GM18873 (cell line): ENCODE measurements around the gene NCEH1.
"Not testable (repeated sequence)": the region's sequence is repeated elsewhere in the genome, so short reads cannot be mapped to it uniquely, and the experiment has no call there.

Experiments
- ATAC-seq: cut with Tn5 transposase; IDR thresholded peaks from one replicate; pipeline ENCODE4 v1.9.1; 2021; ENCODE audit warnings: mild to moderate bottlenecking, moderate library complexity, moderate number of reproducible peaks; ENCODE audit not compliant: unreplicated experiment, low FRiP score

Gene NCEH1, protein sequence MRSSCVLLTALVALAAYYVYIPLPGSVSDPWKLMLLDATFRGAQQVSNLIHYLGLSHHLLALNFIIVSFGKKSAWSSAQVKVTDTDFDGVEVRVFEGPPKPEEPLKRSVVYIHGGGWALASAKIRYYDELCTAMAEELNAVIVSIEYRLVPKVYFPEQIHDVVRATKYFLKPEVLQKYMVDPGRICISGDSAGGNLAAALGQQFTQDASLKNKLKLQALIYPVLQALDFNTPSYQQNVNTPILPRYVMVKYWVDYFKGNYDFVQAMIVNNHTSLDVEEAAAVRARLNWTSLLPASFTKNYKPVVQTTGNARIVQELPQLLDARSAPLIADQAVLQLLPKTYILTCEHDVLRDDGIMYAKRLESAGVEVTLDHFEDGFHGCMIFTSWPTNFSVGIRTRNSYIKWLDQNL

DNA sequence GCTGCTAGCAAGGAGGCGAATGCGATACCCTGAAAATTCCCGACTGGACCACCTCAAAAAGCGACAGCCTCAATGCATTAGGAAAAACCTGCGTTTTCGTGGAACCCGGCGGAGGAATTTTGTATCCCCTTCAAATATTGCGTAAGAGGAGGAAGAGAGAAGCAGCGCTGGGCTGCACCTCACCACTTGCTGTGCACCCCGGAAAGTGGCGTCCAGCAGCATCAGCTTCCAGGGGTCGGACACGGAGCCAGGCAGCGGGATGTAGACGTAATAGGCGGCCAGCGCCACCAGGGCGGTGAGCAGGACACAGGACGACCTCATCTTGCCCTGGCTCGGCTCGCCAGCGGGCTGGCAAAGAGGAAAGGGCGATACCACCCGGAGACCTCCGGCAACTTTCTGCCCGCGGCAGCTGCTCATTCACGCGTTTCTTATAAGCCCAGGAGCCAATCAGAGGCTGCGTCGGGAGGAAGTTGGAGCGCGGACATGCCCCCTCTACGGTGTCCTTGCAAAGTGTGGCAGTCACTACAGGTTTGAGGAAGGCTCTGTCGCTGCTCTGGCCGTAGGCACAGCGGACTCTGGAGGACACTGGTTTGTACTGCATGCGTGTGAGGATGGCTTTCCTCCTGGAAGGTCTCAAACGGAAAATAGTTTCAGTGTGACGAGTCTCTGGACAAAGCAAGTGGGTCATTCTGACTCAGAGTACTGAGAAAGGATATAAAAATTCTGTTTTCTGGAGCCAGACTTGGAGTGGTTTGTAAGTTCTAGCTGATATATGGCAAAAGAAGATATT, at the start of gene NCEH1:
NCEH1 (minus strand) TSS at position 404 of the 790 bp plus-strand sequence; CDS start at position 321, 83 bp downstream.
- ATAC-seq = peak; percentile 100

DNA sequence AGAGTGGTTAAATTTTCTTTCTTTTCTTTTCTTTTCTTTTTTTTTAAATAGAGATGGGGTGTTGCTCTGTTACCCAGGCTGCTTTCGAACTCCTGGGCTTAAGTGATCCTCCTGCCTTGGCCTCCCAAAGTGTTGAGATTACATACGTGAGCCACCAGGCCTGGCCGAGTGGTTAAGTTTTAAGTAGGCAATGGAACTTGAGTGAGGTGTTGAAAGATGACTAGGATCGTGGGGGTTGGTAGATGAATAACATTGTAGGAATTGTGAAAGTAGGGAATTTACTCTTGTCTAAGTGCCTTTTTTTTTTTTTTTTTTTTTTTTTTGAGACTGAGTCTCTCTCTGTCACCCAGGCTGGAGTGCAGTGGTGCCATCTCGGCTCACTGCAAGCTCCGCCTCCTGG, 49.5 kb upstream of the NCEH1 start:
- not testable (repeated sequence) for ATAC-seq

DNA sequence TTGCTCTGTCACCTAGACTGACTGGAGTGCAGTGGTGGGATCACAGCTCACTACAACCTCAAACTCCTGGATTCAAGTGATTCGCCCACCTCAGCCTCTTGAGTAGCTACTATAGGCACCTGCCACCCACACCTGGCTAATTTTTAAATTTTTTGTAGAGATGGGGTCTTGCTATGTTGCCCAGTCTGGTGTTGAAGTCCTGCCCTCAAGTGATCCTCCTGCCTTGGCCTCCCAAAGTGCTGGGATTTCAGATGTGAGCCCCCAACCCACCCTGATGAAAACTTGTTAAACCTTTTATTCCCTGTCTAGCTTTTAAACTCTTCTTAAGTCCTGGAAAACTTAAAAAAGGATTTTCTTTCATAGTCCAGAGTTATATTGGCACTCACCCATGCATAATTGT, 42.3 kb upstream of the NCEH1 start:
- ATAC-seq = no peak

DNA sequence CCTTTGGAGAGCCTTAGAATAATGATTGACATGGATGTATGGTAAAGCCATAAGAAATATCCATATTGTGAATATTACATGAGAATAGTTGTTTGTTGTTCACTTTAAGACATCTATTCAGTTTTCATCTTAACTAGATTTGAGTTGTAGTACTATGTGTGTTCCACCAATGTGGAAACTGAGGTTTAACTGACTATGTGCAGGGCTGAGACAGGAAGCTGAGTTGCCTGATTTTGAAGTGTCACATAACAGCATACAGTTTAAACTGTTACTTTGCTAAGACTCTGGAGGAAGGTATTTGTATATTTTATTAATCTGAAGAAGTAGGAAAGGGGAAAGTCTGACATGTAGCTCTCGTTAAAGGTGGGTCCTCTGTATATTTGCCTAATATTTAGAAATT, 41.8 kb upstream of the NCEH1 start:
- ATAC-seq = no peak

DNA sequence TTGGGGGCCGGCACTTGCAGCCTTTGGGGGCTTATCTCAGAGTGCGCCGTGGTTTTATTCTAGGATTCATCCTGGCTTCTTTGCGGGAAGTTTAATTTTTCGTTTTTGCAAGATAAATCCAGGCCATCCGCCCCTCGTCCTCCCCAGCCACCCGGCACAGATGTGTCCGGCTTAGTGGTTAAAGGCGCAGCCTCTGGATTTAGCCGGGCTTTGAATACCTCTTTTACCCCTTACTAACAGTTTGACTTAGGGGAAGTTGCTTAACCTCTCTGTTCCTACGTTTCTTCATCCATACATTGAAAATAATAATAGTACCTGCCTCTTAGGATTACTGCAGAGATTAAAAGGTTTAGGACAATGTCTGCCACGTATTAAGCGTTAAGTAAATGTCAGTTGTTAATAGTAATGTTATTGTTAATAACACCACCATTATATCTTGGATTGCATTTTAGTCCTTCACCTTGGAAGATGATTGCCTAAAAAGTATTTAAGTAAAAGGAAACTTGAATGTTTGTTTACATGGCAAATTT, 40.4 kb upstream of the NCEH1 start:
- no peak for ATAC-seq

DNA sequence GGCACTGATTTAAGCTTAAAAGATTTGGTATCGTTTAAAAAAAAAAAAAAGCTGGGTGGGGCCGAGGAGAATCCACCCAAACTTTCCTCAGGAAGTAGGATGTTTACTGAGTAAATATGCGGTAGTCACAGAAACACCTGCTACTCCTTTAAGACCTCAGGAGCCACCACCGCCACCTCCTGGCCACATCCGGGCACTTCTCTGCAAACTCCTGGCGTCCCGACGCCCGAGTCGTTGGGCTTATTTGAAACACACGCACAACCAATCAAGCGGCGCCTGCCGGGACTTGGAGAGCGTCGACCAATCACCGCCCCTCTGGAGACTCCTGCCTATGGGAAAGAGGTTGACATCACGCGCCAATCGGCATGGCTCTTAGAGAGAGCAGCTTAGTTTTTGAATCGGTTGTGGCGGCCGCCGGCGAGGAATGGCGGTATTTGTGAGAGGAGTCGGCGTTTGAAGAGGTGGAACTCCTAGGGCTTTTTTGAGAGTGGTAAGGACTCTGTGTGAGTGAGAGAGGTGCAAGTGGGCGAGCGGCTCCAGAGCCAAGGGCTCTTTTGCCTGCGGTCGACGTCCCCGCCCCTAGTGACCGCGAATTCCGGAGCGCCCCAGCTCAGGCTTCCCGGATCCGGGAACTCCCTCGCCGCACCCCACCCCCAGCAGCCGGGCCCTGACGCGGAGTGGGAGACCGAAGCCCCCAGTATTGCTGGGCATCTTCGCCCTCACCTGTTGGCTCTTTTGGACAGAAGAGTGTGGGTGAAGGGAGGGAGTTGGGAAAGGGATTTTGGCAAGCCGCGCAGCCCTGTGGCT, 39.7 kb upstream of the NCEH1 start, which contains the start of gene ECT2:
ECT2 (plus strand) TSS at position 359 of the 807 bp plus-strand sequence. CDS start 3,805 bp downstream, outside the sequence.
- ATAC-seq = peak; percentile 98

DNA sequence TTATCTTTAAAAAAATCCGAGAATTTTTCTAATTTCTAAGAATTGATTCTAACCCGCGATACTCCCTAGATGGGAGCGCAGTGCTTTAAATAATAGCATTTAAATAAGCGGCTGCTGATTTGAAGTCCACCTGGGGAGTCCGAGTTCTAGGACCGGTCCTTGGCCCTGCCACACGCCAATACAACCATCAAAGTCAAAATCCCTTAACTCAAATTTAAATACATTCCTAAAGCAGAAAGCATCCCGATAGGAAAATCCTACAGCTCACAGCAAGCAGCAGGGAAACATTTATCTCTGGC, 39.2 kb upstream of the NCEH1 start:
- no peak for ATAC-seq

DNA sequence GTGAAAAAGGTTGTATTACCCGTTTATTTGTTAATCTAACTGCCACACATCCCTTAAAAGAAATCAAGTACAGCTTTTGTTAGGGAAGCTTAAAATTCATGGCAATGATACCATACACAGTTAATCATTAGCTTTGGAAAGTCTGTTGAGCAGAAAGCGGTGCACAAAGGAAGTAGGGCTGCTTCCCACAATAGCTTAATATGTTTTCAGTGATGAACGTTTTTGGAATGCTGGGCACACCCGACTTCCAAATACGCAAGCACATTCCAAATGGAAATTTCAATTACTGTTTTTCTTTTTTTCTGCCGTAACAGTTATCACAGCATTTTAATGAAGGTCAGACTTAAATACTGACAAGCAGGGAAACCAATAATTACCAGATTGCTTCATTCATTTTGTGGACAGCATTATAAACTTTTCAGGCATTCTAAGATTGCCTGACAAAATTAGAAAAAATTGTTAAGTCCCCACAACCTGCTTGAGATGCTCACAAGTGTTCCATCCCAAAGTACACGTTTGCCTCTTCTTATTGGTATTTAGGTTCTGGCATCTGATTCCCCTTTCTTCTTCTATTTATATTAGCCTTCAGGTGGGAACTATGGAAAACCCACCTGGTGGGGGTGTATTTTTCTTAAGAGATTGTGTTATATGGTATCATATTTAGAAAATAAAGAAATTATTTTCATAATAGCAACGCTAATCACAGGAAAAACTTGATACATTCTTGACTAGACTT, 38.5 kb upstream of the NCEH1 start:
- ATAC-seq = no peak

DNA sequence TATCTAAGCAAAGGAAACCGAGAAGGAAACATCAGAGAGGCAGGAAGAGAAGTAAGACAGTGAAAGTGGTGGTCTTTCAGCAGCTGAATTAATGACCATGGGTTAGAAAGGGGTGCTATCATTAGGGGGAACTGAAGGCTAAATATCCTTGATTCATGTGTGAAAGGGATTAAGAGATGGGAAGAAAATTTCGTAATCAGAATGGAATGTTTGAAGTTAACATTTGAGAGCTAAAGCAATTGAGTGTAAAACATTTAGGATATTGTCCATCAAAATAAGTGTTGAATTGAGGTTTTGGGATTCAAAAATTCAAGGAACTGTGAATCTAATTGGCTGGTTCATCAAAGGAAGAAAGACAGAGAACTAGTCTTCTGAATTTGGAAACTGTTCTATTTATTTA, 35.6 kb upstream of the NCEH1 start:
- ATAC-seq = no peak

DNA sequence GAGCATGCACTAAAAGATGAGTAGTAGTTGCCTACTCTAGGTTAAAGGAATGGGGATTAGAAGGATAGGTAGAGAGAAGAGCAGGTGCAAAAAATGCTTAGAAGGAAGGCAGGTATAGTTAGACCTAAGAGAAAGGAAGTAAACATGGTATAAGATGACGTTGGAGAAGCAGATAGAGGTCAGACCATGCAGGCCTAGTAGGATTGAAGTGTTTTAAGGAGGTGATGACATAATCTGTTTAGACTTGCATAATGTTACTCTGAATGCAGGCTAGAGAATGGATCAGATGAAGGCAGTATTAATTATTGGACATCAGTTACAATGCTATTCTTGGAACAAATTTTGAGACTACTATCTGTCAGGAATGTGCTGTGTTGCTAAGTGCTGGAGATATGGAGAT, 28.6 kb upstream of the NCEH1 start:
- no peak for ATAC-seq

DNA sequence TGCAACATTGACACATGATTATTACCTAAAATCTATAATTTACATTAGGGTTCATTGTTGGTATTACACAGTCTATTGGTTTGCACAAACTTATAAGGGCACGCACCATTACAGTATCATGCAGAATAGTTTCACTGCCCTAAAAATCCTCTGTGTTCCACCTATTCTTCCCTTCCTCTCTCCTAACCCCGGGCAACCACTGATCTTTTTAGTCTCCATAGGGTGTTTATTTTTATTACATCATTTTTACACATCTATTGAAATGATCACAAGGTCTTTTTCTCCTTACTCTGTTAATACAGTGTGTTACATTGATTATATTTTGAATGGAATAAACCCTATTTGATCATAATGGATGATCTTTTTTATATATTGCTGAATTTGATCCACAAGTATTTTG, 24.1 kb upstream of the NCEH1 start:
- no peak for ATAC-seq

DNA sequence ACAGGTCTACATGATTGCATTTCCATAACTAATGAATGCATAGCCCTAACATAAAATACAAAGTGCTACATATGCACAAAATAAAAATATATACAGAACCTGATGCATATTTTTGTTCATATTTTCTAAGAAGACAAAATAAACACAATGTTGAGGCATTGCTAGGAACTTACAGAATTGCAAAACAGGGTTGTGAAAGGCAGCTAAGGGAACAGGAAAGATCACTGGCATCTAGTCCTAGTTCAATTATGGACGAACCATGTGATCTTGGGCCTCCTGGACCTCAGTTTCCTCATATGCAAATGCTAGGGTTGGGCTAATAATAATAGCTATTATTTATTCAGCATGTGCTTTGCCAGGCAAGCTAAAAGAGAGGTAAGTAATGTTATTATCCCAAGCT, 15.5 kb upstream of the NCEH1 start:
- no peak for ATAC-seq

DNA sequence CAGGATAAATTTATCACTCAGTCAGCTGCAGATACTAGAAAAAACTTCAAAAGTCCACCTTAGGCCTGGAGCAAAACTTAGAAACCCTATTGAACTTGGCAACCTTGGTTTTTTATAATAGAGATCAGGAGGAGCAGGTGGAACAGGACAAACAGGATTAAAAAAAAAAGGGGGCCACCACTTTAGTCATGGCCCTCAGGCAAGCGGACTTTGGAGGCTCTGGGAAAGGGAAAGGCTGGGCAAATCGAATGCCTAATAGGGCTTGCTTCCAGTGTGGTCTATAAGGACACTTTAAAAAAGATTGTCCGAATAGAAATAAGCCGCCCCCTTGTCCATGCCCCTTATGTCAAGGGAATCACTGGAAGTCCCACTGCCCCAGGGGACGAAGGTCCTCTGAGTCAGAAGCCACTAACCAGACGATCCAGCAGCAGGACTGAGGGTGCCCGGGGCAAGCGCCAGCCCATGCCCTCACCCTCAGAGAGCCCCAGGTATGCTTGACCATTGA, 11.7 kb upstream of the NCEH1 start:
- ATAC-seq = not testable (repeated sequence)

DNA sequence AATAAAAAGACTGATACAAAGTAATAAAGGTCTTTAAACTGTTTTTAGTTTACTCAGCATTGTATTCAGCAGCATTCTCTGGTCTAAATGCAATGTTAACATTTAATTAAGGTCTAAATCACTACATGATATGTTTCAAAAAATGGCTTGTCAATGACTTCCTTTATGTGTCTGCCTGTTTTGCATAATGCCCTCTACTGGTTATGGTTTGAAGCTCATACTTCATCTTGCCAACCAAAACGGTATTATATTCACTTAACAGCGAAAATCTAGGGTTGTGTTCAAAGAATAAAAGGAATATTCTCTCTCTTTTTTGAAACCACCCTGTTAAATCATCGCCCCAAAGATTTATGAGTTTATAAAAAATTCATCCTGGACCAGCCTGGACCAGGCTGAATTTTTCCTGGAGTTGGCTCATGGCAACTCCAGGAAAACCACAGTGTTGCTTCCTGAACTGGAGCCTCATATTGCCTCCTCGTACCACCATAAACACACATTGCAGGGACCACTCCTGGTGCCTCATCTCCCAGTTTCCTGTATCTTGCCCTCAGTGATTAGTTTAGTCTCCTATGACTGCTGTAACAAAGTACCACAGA, 6.7 kb upstream of the NCEH1 start:
- ATAC-seq = no peak

DNA sequence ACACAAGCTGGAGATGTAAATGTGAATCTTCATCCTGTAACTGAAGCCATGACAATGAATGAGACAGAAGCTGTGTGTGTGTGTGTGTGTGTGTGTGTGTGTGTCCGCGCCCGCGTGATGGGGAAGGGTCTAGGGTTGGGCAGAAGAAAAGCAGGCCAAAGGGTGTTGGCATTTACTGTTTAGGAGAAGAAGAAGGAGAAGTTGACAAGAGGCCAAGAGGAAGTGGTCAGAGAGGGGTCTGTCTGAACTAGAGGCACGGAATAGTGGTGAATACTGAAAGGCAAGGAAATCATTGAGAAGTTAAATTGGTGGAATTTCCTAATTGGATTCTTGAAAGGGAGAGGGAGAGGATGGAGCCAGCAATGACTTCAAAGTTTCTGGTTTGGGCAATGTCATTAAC, 5.6 kb upstream of the NCEH1 start:
- ATAC-seq = no peak

DNA sequence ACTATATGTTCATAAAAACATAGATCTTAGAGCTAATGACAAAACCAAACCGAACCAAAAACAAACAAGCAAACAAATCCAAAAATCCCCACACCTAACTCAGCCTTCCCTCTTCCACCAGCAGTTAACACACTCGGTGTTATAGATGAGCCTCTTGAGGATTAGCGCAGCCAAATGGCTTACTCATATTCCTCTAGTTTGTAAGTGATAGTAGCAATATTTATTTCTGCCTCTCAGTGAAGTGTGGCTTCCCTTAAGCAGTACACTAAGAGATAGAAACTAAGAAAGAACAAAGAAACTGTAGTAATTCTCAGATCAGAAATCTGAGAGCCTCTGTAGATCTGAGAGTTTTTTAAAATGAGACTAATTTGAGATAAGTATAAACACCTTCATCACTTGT, 2.4 kb upstream of the NCEH1 start:
- ATAC-seq = no peak

DNA sequence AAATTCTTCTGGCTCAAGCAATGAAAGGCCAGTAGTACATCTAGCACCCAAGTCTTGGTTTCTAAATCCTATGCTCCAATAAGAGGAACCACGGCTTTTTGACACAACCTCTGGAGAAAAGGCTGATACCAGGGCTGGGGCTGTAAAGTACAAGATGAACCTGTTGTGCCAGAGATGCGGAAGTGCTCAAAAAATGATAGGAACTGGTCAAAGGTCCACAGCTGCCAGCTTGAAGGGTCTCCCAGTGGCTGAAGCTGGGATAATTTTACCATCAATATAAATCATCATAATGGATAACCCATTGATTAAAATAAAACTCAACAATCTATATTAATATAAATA, 558 bp upstream of the NCEH1 start:
- ATAC-seq = no peak

DNA sequence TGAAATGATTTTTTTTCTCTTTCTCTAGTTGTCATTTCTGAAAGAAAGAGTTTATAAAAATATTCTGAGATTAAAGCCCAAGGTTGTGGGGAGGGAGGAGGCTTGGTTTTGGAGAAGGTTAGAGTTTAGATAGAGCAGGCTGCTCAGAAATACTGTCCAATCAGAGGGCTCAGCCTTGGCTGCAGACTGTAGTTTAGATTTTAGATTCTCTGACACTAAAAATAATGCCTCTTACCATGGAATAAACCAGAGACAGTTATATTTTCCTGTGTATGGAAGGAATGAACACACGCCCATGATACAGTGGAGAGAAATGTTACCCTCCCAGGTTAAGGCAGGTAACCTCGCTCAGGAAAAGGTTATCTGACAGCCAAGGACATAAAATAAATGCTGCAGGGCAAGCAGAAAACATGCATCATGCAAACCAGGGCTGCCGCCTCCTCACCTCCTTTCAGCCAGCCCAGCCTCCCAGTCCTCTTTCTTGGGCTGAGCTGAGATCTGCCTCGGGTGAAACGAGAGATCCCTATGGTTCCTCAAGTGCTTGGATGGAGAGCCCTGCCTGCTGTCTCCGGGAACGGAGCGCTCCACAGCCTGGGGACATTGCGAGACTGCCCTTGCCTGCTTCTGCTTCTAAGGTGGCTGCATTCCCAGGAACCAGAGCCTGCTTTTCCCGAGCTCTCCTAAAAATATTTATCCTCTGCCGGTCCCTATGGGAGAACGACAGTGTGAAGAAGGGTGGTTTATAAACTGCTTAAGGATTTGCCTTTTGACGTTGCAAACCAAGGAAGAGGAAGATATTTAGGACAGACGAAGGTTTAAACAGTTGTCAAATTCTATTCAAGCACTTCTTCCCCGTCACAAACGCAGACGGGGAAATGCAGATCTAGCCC, 848 bp downstream of the NCEH1 start:
- ATAC-seq = no peak
